ENCODE results near the gene SLC2A9.

Gene SLC2A9

DNA sequence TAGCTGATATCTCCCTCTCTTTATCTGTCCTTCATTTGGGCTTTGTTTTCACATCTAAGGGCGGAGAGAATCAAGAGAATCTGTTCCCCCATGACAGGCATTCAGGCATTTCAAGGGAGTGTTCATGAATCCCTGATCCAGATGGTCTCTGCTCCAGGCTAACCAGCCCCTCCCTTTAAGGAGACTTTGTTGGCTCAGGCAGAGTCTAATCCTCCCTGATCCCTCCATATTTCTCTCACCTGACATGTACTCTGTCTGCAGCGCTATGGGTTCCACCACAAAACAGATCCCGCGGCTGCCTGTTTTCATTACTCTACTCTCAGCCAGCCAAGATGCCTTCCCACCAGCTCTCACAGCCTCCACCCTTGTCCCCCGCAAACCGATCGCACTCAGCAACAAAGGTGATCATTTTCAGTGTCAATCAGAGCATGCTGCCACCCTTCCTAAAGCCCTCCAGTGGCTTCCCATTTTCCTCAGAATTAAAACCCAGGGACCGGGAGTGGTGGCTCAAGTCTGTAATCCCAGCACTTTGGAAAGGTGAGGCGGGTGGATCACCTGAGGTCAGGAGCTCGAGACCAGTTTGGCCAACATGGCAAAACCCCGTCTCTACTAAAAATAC lies 30.3 kb upstream of the SLC2A9 start:
- H3K9ac ChIP-seq (ENCODE audit: low read length) = no peak overlapping the region
- TF ChIP-seq CTCF (IDR thresholded peaks at IDR 0.05; ENCODE audit: insufficient read depth, low read length, poor library complexity, severe bottlenecking) = no peak
- no peak for TF ChIP-seq EZH2phosphoT487 (conservative IDR thresholded peaks at IDR 0.05; ENCODE audit: low read length)
- no peaks in the 10 kb centered on the region for H3K9me3 ChIP-seq (ENCODE audit: insufficient read depth, low read length)
- H3K9me2 ChIP-seq (replicated peaks; ENCODE audit: insufficient read depth, low read length) = no peaks in the 10 kb centered on the region
- no peak overlapping the region for H3K4me3 ChIP-seq (ENCODE audit: insufficient read depth, low read length, poor library complexity, severe bottlenecking)
- no peaks in the 10 kb centered on the region for H3F3A ChIP-seq (ENCODE audit: insufficient read depth)
- H3K4me2 ChIP-seq (ENCODE audit: low read depth, low read length, poor library complexity, severe bottlenecking) = no peak overlapping the region
- H2AFZ ChIP-seq (ENCODE audit: low read depth, low read length, severe bottlenecking) = no peak overlapping the region
- no peaks in the 10 kb centered on the region for H3K27me3 ChIP-seq (ENCODE audit: low read length)
- no peaks in the 10 kb centered on the region for H3K79me2 ChIP-seq (ENCODE audit: insufficient read depth, low read length)
- no peaks in the 10 kb centered on the region for H4K20me1 ChIP-seq (ENCODE audit: low read depth, low read length)
- H3K36me3 ChIP-seq (ENCODE audit: low read length) = no peaks in the 10 kb centered on the region
- no peak overlapping the region for H3K27ac ChIP-seq (ENCODE audit: low read depth, low read length)

DNA sequence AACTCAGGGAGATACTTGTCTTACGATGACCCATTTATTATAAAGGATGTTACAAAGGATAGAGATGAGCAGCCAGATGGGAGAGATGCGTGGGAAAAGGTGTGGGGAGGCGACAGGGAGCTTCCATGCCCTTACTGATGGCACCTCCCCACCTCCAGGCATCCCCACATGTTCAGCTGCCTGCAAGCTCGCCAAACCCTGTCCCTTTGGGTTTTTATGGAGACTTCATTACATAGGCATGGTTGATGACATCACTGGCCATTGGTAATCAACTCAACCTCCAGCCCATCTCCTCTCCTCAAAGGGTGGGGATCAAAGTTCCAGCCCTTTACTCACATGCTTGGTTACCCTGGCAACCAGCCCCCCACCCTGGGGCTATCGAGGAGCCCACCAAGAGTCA lies 29.4 kb upstream of the SLC2A9 start:
- H3K9me2 ChIP-seq (replicated peaks; ENCODE audit: insufficient read depth, low read length) = no peaks in the 10 kb centered on the region

GRCh38 chr4:10050261-10050661 lies 29.0 kb upstream of the SLC2A9 start:
- TF ChIP-seq CTCF (IDR thresholded peaks at IDR 0.05; ENCODE audit: insufficient read depth, low read length, poor library complexity, severe bottlenecking) (no peak), EZH2phosphoT487 (conservative IDR thresholded peaks at IDR 0.05; ENCODE audit: low read length) (no peak)
- Histone ChIP-seq H2AFZ (ENCODE audit: low read depth, low read length, severe bottlenecking) (no peak overlapping the region), H3K79me2 (ENCODE audit: insufficient read depth, low read length) (no peaks in the 10 kb centered on the region)

More for the DNA sequence above, 29.4 kb upstream of the SLC2A9 start:
- Histone ChIP-seq H4K20me1 (ENCODE audit: low read depth, low read length) (no peaks in the 10 kb centered on the region), H3K9me3 (ENCODE audit: insufficient read depth, low read length) (no peaks in the 10 kb centered on the region), H3K27ac (ENCODE audit: low read depth, low read length) (no peak overlapping the region), H3K79me2 (ENCODE audit: insufficient read depth, low read length) (no peaks in the 10 kb centered on the region), H3K36me3 (ENCODE audit: low read length) (no peaks in the 10 kb centered on the region), H3K27me3 (ENCODE audit: low read length) (no peaks in the 10 kb centered on the region), H3K4me2 (ENCODE audit: low read depth, low read length, poor library complexity, severe bottlenecking) (no peak overlapping the region), H3K9ac (ENCODE audit: low read length) (no peak overlapping the region), H2AFZ (ENCODE audit: low read depth, low read length, severe bottlenecking) (no peak overlapping the region), H3K4me3 (ENCODE audit: insufficient read depth, low read length, poor library complexity, severe bottlenecking) (no peak overlapping the region), H3F3A (ENCODE audit: insufficient read depth) (no peaks in the 10 kb centered on the region)
- TF ChIP-seq EZH2phosphoT487 (conservative IDR thresholded peaks at IDR 0.05; ENCODE audit: low read length) (no peak), CTCF (IDR thresholded peaks at IDR 0.05; ENCODE audit: insufficient read depth, low read length, poor library complexity, severe bottlenecking) (no peak)

More at GRCh38 chr4:10050261-10050661, 29.0 kb upstream of the SLC2A9 start:
- no peak overlapping the region for H3K27ac ChIP-seq (ENCODE audit: low read depth, low read length)
- H3K27me3 ChIP-seq (ENCODE audit: low read length) = no peaks in the 10 kb centered on the region
- H4K20me1 ChIP-seq (ENCODE audit: low read depth, low read length) = no peaks in the 10 kb centered on the region
- H3K4me3 ChIP-seq (ENCODE audit: insufficient read depth, low read length, poor library complexity, severe bottlenecking) = no peak overlapping the region
- no peak overlapping the region for H3K9ac ChIP-seq (ENCODE audit: low read length)
- no peaks in the 10 kb centered on the region for H3K9me3 ChIP-seq (ENCODE audit: insufficient read depth, low read length)
- H3F3A ChIP-seq (ENCODE audit: insufficient read depth) = no peaks in the 10 kb centered on the region
- no peaks in the 10 kb centered on the region for H3K9me2 ChIP-seq (replicated peaks; ENCODE audit: insufficient read depth, low read length)
- no peak overlapping the region for H3K4me2 ChIP-seq (ENCODE audit: low read depth, low read length, poor library complexity, severe bottlenecking)
- H3K36me3 ChIP-seq (ENCODE audit: low read length) = no peaks in the 10 kb centered on the region

Data from SU-DHL-6 (cell line).